Bronchial epithelial cell (primary cell): ENCODE data around the gene UEVLD. TPM values are rescaled to one million over a fixed set of nuclear protein-coding genes. Genes with fewer than 3 reads are reported as not detected.
"Not testable (repeated sequence)": the region's sequence is repeated elsewhere in the genome, so short reads cannot be mapped to it uniquely, and the experiment has no call there.

Experiments
- DNase-seq: peaks from one replicate; pipeline ENCODE4 v3.0.0-alpha.2; 2010; ENCODE audit warnings: low read depth
- FAIRE-seq: peaks from 2 replicates; lab custom pipeline; 2011; peaks lifted over from hg19 to GRCh38; lab: Jason Lieb, UNC
- H3K27me3 ChIP-seq: 2 replicates; pipeline ENCODE4 v1.5.1; 2011; ENCODE audit warnings: low read length; ENCODE audit not compliant: control insufficient read depth, insufficient read depth
- H3K36me3 ChIP-seq: 2 replicates; pipeline ENCODE4 v1.5.1; 2011; ENCODE audit warnings: low read length; ENCODE audit not compliant: control insufficient read depth, insufficient read depth
- H3K4me3 ChIP-seq: 2 replicates; pipeline ENCODE4 v1.5.1; 2011; ENCODE audit warnings: mild to moderate bottlenecking, low read depth, low read length, control low read depth
- CTCF ChIP-seq: IDR thresholded peaks from 2 replicates; pipeline ENCODE4 v1.5.1; 2011; ENCODE audit warnings: mild to moderate bottlenecking, moderate library complexity, low read length, control low read depth, inconsistent platforms; ENCODE audit not compliant: insufficient read depth, severe bottlenecking
- total RNA-seq: library from RNA; depleted of rRNA; stranded (reverse); fragments of >200 nt; gene quantifications from 2 replicates; pipeline ENCODE4 v1.2.1, GENCODE V29; 2014

Gene UEVLD
- total RNA-seq, 1 donor from 2014 or later, result 22.9 TPM

GRCh38 chr11:18594999-18595749, 6.6 kb upstream of the UEVLD start:
- no peak overlapping the region for H3K4me3 ChIP-seq
- no peak for TF ChIP-seq CTCF
- DNase-seq, result peak; percentile 90
- peaks cover 5% of the 10 kb centered on the region for H3K36me3 ChIP-seq
- FAIRE-seq, result no peak
- no peaks in the 10 kb centered on the region for H3K27me3 ChIP-seq

- not testable (repeated sequence) for FAIRE-seq, H3K27me3 ChIP-seq, DNase-seq, H3K36me3 ChIP-seq, H3K4me3 ChIP-seq
Observed at GRCh38 chr11:18594088-18594487, 5.6 kb upstream of the UEVLD start.

GRCh38 chr11:18590571-18590970, 2.0 kb upstream of the UEVLD start:
- no peak for TF ChIP-seq CTCF
- FAIRE-seq, result no peak
- Histone ChIP-seq H3K36me3 (peaks cover under 1% of the 10 kb centered on the region), H3K27me3 (no peaks in the 10 kb centered on the region), H3K4me3 (no peak overlapping the region)
- no peak for DNase-seq

- TF ChIP-seq CTCF, result no peak
- peak; percentile 29 for DNase-seq
- Histone ChIP-seq H3K36me3 (peaks cover 3% of the 10 kb centered on the region), H3K4me3 (no peak overlapping the region), H3K27me3 (no peaks in the 10 kb centered on the region)
- no peak for FAIRE-seq
Observed at GRCh38 chr11:18581825-18582224, 6.7 kb downstream of the UEVLD start.

GRCh38 chr11:18580113-18580766, 8.3 kb downstream of the UEVLD start:
- DNase-seq (no peak), FAIRE-seq (no peak)
- TF ChIP-seq CTCF, result no peak
- Histone ChIP-seq H3K4me3 (no peak overlapping the region), H3K36me3 (peaks cover 3% of the 10 kb centered on the region), H3K27me3 (no peaks in the 10 kb centered on the region)

GRCh38 chr11:18578975-18579598, 9.4 kb downstream of the UEVLD start:
- DNase-seq (no peak), FAIRE-seq (no peak)
- Histone ChIP-seq H3K36me3 (peaks cover 5% of the 10 kb centered on the region), H3K27me3 (no peaks in the 10 kb centered on the region), H3K4me3 (no peak overlapping the region)
- no peak for TF ChIP-seq CTCF
